Mesendoderm (in vitro differentiated cells): Measurements from ENCODE around the gene DGCR2.
"Not testable (repeated sequence)": the region's sequence is repeated elsewhere in the genome, so short reads cannot be mapped to it uniquely, and the experiment has no call there.

Experiments used
- DNase-seq: peaks from one replicate; pipeline ENCODE4 v3.0.0; 2013
- H2AK5ac ChIP-seq: 2 replicates; pipeline ENCODE4 v1.6.1; 2013; ENCODE audit warnings: low read length, inconsistent platforms
- H2BK120ac ChIP-seq: 2 replicates; pipeline ENCODE4 v1.6.1; 2013; ENCODE audit warnings: low read depth, mild to moderate bottlenecking, low read length, moderate library complexity, mixed read lengths
- H2BK15ac ChIP-seq: replicated peaks from 2 replicates; pipeline ENCODE4 v1.6.1; 2013; ENCODE audit warnings: low read depth, mild to moderate bottlenecking, moderate library complexity
- H2BK5ac ChIP-seq: 2 replicates; pipeline ENCODE4 v1.6.1; 2013; ENCODE audit warnings: low read length, inconsistent platforms
- H3K18ac ChIP-seq: 2 replicates; pipeline ENCODE4 v1.6.1; 2013; ENCODE audit warnings: mild to moderate bottlenecking, low read length, mixed read lengths
- H3K23ac ChIP-seq: one replicate; pipeline ENCODE4 v1.6.1; 2013; ENCODE audit warnings: low read length
- H3K27ac ChIP-seq: 2 replicates; pipeline ENCODE4 v1.5.1; 2013; ENCODE audit warnings: low read depth, mild to moderate bottlenecking, inconsistent platforms, low read length, moderate library complexity
- H3K27me3 ChIP-seq: 2 replicates; pipeline ENCODE4 v1.6.1; 2013; ENCODE audit warnings: low read length, control low read depth, mild to moderate bottlenecking, inconsistent platforms; ENCODE audit not compliant: insufficient read depth, poor library complexity
- H3K36me3 ChIP-seq: 2 replicates; pipeline ENCODE4 v1.6.1; 2013; ENCODE audit warnings: low read length, inconsistent platforms; ENCODE audit not compliant: control insufficient read depth, insufficient read depth
- H3K4ac ChIP-seq: one replicate; pipeline ENCODE4 v1.6.1; 2013; ENCODE audit warnings: low read depth, mild to moderate bottlenecking, low read length, moderate library complexity
- H3K4me1 ChIP-seq: 2 replicates; pipeline ENCODE4 v1.6.1; 2013; ENCODE audit warnings: low read depth, low read length, inconsistent platforms; ENCODE audit not compliant: control insufficient read depth
- H3K4me2 ChIP-seq: 2 replicates; pipeline ENCODE4 v1.6.1; 2013; ENCODE audit warnings: low read length
- H3K4me3 ChIP-seq: 2 replicates; pipeline ENCODE4 v1.5.1; 2013; ENCODE audit warnings: mild to moderate bottlenecking, low read length
- H3K56ac ChIP-seq: one replicate; pipeline ENCODE4 v1.6.1; 2013; ENCODE audit warnings: low read length
- H3K79me1 ChIP-seq: 2 replicates; pipeline ENCODE4 v1.6.1; 2013; ENCODE audit warnings: low read length, inconsistent platforms
- H3K79me2 ChIP-seq: 2 replicates; pipeline ENCODE4 v1.6.1; 2013; ENCODE audit warnings: mild to moderate bottlenecking, low read length; ENCODE audit not compliant: control insufficient read depth, insufficient read depth
- H3K9ac ChIP-seq: 2 replicates; pipeline ENCODE4 v1.6.1; 2013; ENCODE audit warnings: low read length, inconsistent platforms
- H4K5ac ChIP-seq: one replicate; pipeline ENCODE4 v1.6.1; 2013; ENCODE audit warnings: low read length
- H4K8ac ChIP-seq: one replicate; pipeline ENCODE4 v1.6.1; 2013; ENCODE audit warnings: low read depth, mild to moderate bottlenecking, control low read depth, low read length, moderate library complexity
- WGBS: extraction: QIAGEN DNeasy Blood & Tissue Kit; methylation state at CpG from one replicate; pipeline ENCODE4 v1.1.7; 2013; ENCODE audit warnings: low lambda C conversion rate, missing lambda C conversion rate; ENCODE audit not compliant: insufficient coverage; ENCODE audit errors: extremely low coverage; 5-methylcytosine and 5-hydroxymethylcytosine counted together

The DGCR2 gene

DNA sequence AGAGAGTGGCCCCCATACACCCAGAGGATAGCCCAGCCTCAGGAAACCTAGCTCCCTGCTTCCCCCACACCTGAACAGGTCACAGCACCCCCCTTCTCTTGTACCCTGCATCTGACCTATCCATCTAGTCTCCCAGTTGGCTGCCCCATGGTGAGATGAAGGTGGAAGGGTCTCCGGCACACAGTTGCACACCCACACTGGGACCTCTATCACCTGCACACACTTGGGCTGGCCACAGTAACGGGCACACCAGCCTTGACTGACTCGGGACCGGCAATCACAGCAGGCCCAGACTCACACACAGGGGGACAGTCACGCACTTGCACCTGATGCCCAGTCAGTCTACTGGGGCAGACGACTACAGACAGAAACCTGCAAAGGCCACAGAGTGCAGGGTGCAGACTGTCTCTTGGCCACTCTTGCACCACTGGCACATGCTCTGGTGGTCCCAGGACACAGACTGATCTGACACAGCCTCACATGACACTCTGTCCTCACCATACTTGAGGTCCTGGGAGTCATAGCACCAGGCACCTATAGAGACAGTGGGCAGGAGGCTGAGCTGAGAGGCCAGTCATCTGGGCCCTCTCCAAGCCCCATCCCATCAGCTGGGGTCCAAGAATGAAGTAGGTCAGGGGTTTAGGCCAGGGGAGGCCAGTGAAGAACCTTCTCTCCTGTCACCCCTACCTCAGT lies 88.0 kb downstream of the DGCR2 start:
- no CpG with 5 or more reads among the region's 6 CpGs for WGBS
- not testable (repeated sequence) for H3K9ac ChIP-seq, H3K18ac ChIP-seq, H3K23ac ChIP-seq, H2BK5ac ChIP-seq, H3K4me1 ChIP-seq, H3K4ac ChIP-seq, H3K56ac ChIP-seq, H4K5ac ChIP-seq, H3K27ac ChIP-seq, H3K79me1 ChIP-seq, H2BK15ac ChIP-seq, H4K8ac ChIP-seq, H3K79me2 ChIP-seq, H3K4me2 ChIP-seq, H3K36me3 ChIP-seq, H2BK120ac ChIP-seq, H3K4me3 ChIP-seq, H2AK5ac ChIP-seq, DNase-seq, H3K27me3 ChIP-seq

DNA sequence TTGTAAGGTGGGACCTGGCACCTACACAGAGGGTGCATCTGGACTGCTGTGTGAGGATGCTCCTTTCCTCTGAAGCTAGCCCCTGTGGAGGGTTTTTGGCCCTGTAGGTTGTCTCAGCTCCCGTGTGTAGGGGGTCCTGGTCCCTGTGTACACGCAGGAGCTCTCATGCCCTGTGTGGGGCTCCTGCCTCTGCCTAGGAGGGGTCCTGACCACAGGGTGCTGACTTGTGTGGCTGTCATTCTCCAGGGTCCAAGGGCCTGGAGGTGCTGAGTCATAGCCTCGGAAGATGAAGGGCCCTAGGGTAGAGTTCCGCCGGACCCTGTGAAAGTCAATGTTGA lies 88.7 kb downstream of the DGCR2 start:
- H3K4me2 ChIP-seq, H3K27ac ChIP-seq, H3K79me2 ChIP-seq, H3K27me3 ChIP-seq, H4K5ac ChIP-seq, H3K4me3 ChIP-seq, H3K9ac ChIP-seq, H2BK120ac ChIP-seq, H3K36me3 ChIP-seq, H3K4me1 ChIP-seq, H2BK15ac ChIP-seq, H2BK5ac ChIP-seq, H3K79me1 ChIP-seq, H3K4ac ChIP-seq, H4K8ac ChIP-seq, H3K56ac ChIP-seq, H3K23ac ChIP-seq, H3K18ac ChIP-seq, H2AK5ac ChIP-seq, DNase-seq: not testable (repeated sequence)
- no CpG with 5 or more reads among the region's 5 CpGs for WGBS

DNA sequence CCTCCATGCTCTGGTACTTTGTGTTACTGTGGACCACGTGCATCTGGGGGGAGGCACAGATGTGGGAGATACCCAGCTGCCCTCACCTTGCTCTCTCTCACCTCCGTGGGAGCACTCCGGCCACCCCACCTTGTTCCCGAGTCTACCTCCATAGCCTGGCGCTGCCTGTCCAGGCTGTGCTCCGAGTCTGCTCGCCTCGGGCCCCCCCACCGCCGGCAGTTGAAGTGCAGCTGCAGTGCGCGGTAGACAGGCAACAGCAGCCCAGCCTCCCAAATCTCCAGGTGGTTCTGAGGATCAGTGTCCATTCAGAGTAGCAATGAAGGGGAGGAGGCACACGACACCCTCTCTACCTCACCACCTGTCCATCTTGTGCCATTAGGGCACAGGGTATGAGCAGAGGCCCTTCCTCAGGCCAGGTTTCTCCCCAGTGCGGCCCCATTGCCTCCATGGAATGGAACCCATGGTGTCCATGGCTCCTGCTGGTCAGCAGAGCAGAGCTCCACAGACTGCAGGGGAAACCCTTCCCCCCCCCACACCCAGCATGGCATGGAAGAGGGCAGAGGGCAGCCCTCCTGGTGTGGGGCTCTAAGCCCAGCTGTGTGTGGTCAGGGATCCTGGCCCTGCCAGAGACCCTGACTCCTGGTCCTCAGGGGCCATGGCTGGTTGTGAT lies 89.2 kb downstream of the DGCR2 start:
- DNase-seq, H2BK120ac ChIP-seq: not testable (repeated sequence)

DNA sequence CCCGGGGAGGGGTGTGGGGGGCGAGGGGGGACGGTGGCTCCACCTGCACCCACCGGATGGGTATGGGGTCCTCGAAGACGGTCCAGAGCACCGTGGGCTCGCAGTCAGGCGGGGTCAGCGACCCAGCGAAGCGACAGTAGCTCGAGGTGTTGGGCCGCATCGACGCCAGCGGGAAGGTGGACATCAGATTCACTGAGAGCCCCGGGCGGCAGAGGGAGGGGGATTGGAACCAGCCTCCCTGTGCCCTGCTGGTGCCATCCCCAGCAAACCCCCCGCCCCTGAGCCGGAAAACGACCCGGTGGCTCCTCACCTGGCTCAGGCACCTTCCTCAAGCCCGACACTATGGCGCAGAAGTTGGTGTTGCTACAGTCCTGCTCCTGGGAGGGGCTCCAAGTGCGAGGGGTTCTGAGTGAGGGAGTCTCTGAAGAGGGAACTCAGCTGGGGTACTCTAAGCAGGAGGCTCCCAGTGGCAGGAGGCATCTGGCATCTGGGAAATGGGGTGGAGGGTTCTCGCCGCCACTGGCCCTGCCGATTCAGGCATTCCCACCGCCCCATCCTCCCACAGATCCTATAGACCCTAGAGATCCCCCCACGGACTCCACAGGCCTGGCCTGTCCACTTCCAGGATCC lies 89.9 kb downstream of the DGCR2 start:
- no CpG with 5 or more reads among the region's 31 CpGs for WGBS

More for the DNA sequence above, 89.2 kb downstream of the DGCR2 start:
- not testable (repeated sequence) for H3K23ac ChIP-seq, H4K5ac ChIP-seq, H3K27ac ChIP-seq, H3K56ac ChIP-seq, H2BK15ac ChIP-seq, H2AK5ac ChIP-seq, H4K8ac ChIP-seq, H3K4me3 ChIP-seq, H3K18ac ChIP-seq, H3K9ac ChIP-seq, H3K36me3 ChIP-seq, H3K4me1 ChIP-seq, H3K27me3 ChIP-seq, H2BK5ac ChIP-seq, H3K4ac ChIP-seq, H3K4me2 ChIP-seq, H3K79me2 ChIP-seq, H3K79me1 ChIP-seq
- no CpG with 5 or more reads among the region's 14 CpGs for WGBS

DNA sequence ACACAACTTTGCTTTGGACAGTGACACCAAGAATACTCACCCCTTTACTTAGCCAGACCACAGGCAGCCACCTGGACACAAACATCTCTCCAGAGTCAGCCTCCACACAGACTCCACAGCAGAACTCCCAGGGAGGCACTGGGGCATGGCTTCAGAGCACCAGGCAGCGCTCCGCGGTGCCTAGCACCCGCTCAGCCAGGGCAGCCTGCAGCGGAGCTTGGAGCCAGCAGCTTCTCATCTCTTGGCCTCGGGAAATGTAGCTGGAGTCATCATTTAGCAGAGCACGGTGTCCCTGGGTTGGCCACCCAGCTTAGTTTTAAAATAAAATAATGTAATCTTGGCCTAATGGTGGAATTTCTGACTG lies 91.3 kb downstream of the DGCR2 start:
- H3K4ac ChIP-seq, H3K36me3 ChIP-seq, H2BK15ac ChIP-seq, H3K23ac ChIP-seq, H3K56ac ChIP-seq, H3K79me1 ChIP-seq, H3K79me2 ChIP-seq, H2BK120ac ChIP-seq, H3K9ac ChIP-seq, H4K5ac ChIP-seq, H3K27ac ChIP-seq, DNase-seq, H4K8ac ChIP-seq, H3K18ac ChIP-seq, H3K27me3 ChIP-seq, H3K4me1 ChIP-seq, H2AK5ac ChIP-seq, H2BK5ac ChIP-seq, H3K4me3 ChIP-seq, H3K4me2 ChIP-seq: not testable (repeated sequence)
- no CpG with 5 or more reads among the region's 7 CpGs for WGBS

More for the DNA sequence above, 89.9 kb downstream of the DGCR2 start:
- H4K8ac ChIP-seq, H3K9ac ChIP-seq, H3K27me3 ChIP-seq, H3K79me1 ChIP-seq, H3K4me3 ChIP-seq, H2AK5ac ChIP-seq, H2BK120ac ChIP-seq, H4K5ac ChIP-seq, H2BK5ac ChIP-seq, H3K4me2 ChIP-seq, H3K23ac ChIP-seq, H3K18ac ChIP-seq, H3K36me3 ChIP-seq, H3K27ac ChIP-seq, H3K56ac ChIP-seq, H3K4ac ChIP-seq, H3K4me1 ChIP-seq, DNase-seq, H3K79me2 ChIP-seq, H2BK15ac ChIP-seq: not testable (repeated sequence)
